H1 (cell line): ENCODE data around the gene WIPI1. TPM values are rescaled to one million over a fixed set of nuclear protein-coding genes. Genes with fewer than 3 reads are reported as not detected.

ENCODE experiments used
- BACH1 ChIP-seq: IDR thresholded peaks from 2 replicates; pipeline ENCODE4 v1.6.1; 2012; ENCODE audit warnings: low read length, improper control_type of control experiment
- BCL11A ChIP-seq, 2 experiments: IDR thresholded peaks; one replicate each; pipeline ENCODE4 v1.6.1; 2011; ENCODE audit warnings: low read depth in 2 of 2, low read length in 2 of 2, mild to moderate bottlenecking in 2 of 2
- CEBPB ChIP-seq: IDR thresholded peaks from 2 replicates; pipeline ENCODE4 v1.6.1; 2012; ENCODE audit warnings: low read depth, low read length
- HDAC6 ChIP-seq: IDR thresholded peaks from one replicate; pipeline ENCODE4 v1.7.1; 2012; ENCODE audit warnings: low read depth, mild to moderate bottlenecking, inconsistent platforms, low read length, moderate library complexity
- RBBP5 ChIP-seq: IDR thresholded peaks from 2 replicates; pipeline ENCODE4 v1.7.1; 2012; ENCODE audit warnings: low read depth, mild to moderate bottlenecking, inconsistent platforms, low read length, moderate library complexity, borderline replicate concordance
- RFX5 ChIP-seq: IDR thresholded peaks from 2 replicates; pipeline ENCODE4 v1.6.1; 2011; ENCODE audit warnings: low read depth, low read length, improper control_type of control experiment, borderline replicate concordance
- SP1 ChIP-seq: IDR thresholded peaks from 2 replicates; pipeline ENCODE4 v1.6.1; 2011; ENCODE audit warnings: low read depth, low read length
- TAF1 ChIP-seq: IDR thresholded peaks from 2 replicates; pipeline ENCODE4 v1.6.1; 2011; ENCODE audit warnings: mild to moderate bottlenecking, low read depth, low read length
- TCF12 ChIP-seq: IDR thresholded peaks from 2 replicates; pipeline ENCODE4 v1.6.1; 2011; ENCODE audit warnings: low read depth, mild to moderate bottlenecking, low read length
- polyA plus RNA-seq, 7 experiments: library from polyadenylated mRNA; depleted of rRNA in 3 of 7; stranded (reverse) in 5 of 7; unstranded in 2 of 7; fragments of >200 nt in 5 of 7; fragments of 200-250 nt in 2 of 7; gene quantifications; 1 replicate in 5 of 7; 2 replicates in 1 of 7; 4 replicates in 1 of 7; pipeline versions ENCODE4 v1.2.1 to v1.2.3, GENCODE V29; 2011 to 2013; ENCODE audit warnings: missing spikeins in 2 of 7, mixed read lengths in 2 of 7
- total RNA-seq: library from RNA; stranded (reverse); fragmentation: NEBNext Ultra II Directional; extraction: Animal tissue kit (Norgen Biotek cat#: 25700); gene quantifications from 2 replicates; pipeline ENCODE4 v1.2.1, GENCODE V29; 2021
- TF ChIP-seq, protein P1 (sequence below): fragments of 300-600 bp; sonication (generic); IDR thresholded peaks from 2 replicates; pipeline ENCODE4 v1.7.1; 2012; ENCODE audit warnings: low read length, moderate library complexity, mild to moderate bottlenecking, inconsistent platforms; ENCODE audit not compliant: insufficient replicate concordance
- TF ChIP-seq, protein P2 (sequence below): IDR thresholded peaks from 2 replicates; pipeline ENCODE4 v1.6.1; 2011; ENCODE audit warnings: low read depth, mild to moderate bottlenecking, low read length; ENCODE audit not compliant: insufficient read depth

The WIPI1 gene
- total and polyA plus RNA-seq, 2 of the 8 experiments (the other 6 are each of a cell fraction or from before 2014, with no cell fraction given): 16.6 to 17.4 TPM

- TF ChIP-seq, protein P1, sequence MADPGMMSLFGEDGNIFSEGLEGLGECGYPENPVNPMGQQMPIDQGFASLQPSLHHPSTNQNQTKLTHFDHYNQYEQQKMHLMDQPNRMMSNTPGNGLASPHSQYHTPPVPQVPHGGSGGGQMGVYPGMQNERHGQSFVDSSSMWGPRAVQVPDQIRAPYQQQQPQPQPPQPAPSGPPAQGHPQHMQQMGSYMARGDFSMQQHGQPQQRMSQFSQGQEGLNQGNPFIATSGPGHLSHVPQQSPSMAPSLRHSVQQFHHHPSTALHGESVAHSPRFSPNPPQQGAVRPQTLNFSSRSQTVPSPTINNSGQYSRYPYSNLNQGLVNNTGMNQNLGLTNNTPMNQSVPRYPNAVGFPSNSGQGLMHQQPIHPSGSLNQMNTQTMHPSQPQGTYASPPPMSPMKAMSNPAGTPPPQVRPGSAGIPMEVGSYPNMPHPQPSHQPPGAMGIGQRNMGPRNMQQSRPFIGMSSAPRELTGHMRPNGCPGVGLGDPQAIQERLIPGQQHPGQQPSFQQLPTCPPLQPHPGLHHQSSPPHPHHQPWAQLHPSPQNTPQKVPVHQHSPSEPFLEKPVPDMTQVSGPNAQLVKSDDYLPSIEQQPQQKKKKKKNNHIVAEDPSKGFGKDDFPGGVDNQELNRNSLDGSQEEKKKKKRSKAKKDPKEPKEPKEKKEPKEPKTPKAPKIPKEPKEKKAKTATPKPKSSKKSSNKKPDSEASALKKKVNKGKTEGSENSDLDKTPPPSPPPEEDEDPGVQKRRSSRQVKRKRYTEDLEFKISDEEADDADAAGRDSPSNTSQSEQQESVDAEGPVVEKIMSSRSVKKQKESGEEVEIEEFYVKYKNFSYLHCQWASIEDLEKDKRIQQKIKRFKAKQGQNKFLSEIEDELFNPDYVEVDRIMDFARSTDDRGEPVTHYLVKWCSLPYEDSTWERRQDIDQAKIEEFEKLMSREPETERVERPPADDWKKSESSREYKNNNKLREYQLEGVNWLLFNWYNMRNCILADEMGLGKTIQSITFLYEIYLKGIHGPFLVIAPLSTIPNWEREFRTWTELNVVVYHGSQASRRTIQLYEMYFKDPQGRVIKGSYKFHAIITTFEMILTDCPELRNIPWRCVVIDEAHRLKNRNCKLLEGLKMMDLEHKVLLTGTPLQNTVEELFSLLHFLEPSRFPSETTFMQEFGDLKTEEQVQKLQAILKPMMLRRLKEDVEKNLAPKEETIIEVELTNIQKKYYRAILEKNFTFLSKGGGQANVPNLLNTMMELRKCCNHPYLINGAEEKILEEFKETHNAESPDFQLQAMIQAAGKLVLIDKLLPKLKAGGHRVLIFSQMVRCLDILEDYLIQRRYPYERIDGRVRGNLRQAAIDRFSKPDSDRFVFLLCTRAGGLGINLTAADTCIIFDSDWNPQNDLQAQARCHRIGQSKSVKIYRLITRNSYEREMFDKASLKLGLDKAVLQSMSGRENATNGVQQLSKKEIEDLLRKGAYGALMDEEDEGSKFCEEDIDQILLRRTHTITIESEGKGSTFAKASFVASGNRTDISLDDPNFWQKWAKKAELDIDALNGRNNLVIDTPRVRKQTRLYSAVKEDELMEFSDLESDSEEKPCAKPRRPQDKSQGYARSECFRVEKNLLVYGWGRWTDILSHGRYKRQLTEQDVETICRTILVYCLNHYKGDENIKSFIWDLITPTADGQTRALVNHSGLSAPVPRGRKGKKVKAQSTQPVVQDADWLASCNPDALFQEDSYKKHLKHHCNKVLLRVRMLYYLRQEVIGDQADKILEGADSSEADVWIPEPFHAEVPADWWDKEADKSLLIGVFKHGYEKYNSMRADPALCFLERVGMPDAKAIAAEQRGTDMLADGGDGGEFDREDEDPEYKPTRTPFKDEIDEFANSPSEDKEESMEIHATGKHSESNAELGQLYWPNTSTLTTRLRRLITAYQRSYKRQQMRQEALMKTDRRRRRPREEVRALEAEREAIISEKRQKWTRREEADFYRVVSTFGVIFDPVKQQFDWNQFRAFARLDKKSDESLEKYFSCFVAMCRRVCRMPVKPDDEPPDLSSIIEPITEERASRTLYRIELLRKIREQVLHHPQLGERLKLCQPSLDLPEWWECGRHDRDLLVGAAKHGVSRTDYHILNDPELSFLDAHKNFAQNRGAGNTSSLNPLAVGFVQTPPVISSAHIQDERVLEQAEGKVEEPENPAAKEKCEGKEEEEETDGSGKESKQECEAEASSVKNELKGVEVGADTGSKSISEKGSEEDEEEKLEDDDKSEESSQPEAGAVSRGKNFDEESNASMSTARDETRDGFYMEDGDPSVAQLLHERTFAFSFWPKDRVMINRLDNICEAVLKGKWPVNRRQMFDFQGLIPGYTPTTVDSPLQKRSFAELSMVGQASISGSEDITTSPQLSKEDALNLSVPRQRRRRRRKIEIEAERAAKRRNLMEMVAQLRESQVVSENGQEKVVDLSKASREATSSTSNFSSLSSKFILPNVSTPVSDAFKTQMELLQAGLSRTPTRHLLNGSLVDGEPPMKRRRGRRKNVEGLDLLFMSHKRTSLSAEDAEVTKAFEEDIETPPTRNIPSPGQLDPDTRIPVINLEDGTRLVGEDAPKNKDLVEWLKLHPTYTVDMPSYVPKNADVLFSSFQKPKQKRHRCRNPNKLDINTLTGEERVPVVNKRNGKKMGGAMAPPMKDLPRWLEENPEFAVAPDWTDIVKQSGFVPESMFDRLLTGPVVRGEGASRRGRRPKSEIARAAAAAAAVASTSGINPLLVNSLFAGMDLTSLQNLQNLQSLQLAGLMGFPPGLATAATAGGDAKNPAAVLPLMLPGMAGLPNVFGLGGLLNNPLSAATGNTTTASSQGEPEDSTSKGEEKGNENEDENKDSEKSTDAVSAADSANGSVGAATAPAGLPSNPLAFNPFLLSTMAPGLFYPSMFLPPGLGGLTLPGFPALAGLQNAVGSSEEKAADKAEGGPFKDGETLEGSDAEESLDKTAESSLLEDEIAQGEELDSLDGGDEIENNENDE: no peak
- no peak for TF ChIP-seq SP1
- no peak for TF ChIP-seq TAF1
- TF ChIP-seq CEBPB: no peak
- TF ChIP-seq, protein P2, sequence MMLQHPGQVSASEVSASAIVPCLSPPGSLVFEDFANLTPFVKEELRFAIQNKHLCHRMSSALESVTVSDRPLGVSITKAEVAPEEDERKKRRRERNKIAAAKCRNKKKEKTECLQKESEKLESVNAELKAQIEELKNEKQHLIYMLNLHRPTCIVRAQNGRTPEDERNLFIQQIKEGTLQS: no peak
- TF ChIP-seq RBBP5: no peak
- no peak for TF ChIP-seq TCF12
- no peak for TF ChIP-seq BCL11A (IDR thresholded peaks at IDR 0.05; ENCODE audit: low read depth in 2 of 2, low read length in 2 of 2)
- TF ChIP-seq HDAC6: no peak
- no peak for TF ChIP-seq RFX5
- no peak for TF ChIP-seq BACH1
These were observed 78.2 kb downstream of the WIPI1 start (continued) for GRCh38 chr17:68379177-68379510.
